GM18861 (cell line): Measurements from ENCODE around the gene DISC1.

Experiments used
- ATAC-seq: cut with Tn5 transposase; IDR thresholded peaks from one replicate; pipeline ENCODE4 v1.9.1; 2021; ENCODE audit not compliant: unreplicated experiment

The DISC1 gene

GRCh38 chr1:232059726-232060374 lies 433.3 kb downstream of the DISC1 start:
- ATAC-seq = no peak

GRCh38 chr1:232062967-232063366 lies 436.4 kb downstream of the DISC1 start:
- ATAC-seq = no peak

DNA sequence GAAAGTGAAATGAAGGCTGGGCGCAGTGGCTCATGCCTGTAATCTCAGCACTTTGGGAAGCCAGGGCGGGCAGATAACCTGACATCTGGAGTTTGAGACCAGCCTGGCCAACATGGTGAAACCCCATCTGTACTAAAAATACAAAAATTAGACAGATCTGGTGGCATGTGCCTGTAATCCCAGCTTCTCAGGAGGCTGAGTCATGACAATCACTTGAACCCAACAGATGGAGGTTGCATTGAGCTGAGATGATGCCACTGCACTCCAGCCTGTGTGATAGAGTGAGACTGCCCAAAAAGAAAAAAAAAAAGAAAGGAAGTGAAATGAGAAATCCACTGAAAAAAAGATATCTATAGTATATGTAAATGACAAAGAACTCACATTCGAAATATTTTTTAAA lies 439.9 kb downstream of the DISC1 start:
- no peak for ATAC-seq

DNA sequence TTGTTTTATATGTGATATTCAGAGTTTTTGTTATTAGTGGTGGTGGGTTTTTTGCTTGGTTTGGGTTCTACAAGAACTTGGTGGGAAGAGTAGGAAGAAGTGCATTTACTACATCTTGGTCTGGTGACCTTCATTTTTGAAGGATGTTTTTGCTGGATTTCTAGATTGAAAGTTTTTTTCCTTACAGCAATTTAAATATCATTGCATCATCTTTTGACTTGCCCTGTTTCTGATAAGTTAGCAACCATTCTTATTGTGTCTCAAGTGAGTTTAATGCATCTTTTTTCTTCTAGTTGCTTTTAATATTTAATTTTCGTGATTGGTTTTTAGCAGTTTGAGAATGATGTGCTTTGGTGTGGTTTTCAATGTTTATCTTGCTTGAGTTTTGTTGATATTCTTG lies 447.7 kb downstream of the DISC1 start:
- no peak for ATAC-seq

GRCh38 chr1:232077809-232078208 lies 451.2 kb downstream of the DISC1 start:
- no peak for ATAC-seq

DNA sequence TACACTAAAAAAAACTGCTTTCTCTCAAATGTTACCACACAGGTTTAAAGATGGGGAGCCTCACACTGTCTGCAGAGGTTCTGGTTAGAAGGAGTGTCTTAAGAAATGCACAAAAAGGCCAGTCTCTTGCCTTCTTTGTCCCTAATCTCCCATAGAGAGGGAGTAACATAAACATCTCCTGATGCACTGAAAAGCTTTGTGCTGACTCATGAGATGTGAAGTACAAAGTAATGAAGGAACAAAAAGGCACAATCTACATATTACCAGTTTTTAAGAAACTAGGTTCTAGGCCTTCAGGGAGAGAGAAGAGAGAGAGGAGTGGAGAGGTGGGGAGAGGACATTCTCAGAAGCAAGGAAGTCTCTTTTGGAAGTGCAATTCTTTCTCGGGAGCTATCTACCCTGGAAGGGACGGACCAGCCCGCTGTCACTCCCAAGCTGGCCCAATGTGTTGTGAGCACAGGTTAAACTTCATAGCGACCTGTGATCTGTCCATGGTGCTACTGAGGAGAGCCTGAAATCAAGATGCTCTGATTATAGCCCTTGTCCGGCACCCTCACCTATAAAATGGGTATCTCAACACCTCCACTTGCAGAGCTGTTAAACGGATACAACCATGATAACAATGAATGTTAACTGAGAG lies 458.1 kb downstream of the DISC1 start:
- no peak for ATAC-seq

DNA sequence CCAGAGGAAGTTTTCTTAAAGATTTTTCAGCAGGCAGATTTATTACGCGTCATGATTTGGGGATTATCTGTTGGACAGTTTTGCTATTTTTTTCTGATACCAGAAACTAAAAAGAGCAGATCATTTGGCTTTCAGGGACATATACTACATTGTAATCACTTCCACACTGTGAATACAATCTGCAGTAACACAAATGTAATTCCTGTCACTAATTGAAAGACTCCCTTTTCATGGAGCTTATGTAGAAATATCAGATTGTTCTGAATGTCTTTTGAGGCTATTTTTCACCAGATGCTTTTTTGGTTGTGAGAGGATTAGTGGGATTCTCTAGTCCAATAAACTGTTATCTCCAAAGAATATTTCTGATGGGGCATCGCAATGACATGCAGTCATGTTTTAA lies 464.2 kb downstream of the DISC1 start:
- no peak for ATAC-seq
